IPS DF 6.9 (cell line): ENCODE results near the gene GRIA3.

ENCODE experiments used
- DNase-seq: peaks from one replicate; pipeline ENCODE4 v3.0.0-alpha.2; 2013; ENCODE audit warnings: low read depth, low spot score
- H3K27ac ChIP-seq: one replicate; pipeline ENCODE4 v1.5.1; 2013; ENCODE audit warnings: low read length, control low read depth
- H3K27me3 ChIP-seq: 2 replicates; pipeline ENCODE4 v1.6.1; 2013; ENCODE audit warnings: mild to moderate bottlenecking, low read length; ENCODE audit not compliant: control insufficient read depth, insufficient read depth
- H3K36me3 ChIP-seq: 2 replicates; pipeline ENCODE4 v1.6.1; 2013; ENCODE audit warnings: low read length; ENCODE audit not compliant: control insufficient read depth, insufficient read depth
- H3K4me1 ChIP-seq: 2 replicates; pipeline ENCODE4 v1.6.1; 2013; ENCODE audit warnings: low read length; ENCODE audit not compliant: control insufficient read depth, insufficient read depth
- H3K4me3 ChIP-seq: 2 replicates; pipeline ENCODE4 v1.5.1; 2013; ENCODE audit warnings: mild to moderate bottlenecking, low read length
- H3K9me3 ChIP-seq: 2 replicates; pipeline ENCODE4 v1.6.1; 2013; ENCODE audit warnings: low read length, inconsistent platforms; ENCODE audit not compliant: control insufficient read depth, insufficient read depth
- WGBS: extraction: QIAGEN DNeasy Blood & Tissue Kit; methylation state at CpG from one replicate; pipeline ENCODE4 v1.1.7; 2013; ENCODE audit warnings: mixed read lengths, missing lambda C conversion rate; ENCODE audit not compliant: insufficient read length, insufficient coverage; 5-methylcytosine and 5-hydroxymethylcytosine counted together

GRIA3 gene

GRCh38 chrX:123298026-123298425 lies 113.9 kb downstream of the GRIA3 start:
- Histone ChIP-seq H3K9me3 (no peaks in the 10 kb centered on the region), H3K27ac (no peak overlapping the region), H3K4me1 (no peaks in the 10 kb centered on the region), H3K36me3 (no peaks in the 10 kb centered on the region), H3K27me3 (no peaks in the 10 kb centered on the region), H3K4me3 (no peak overlapping the region)
- no CpG with 5 or more reads among the region's 1 CpG for WGBS
- no peak for DNase-seq

GRCh38 chrX:123303429-123303828 lies 119.4 kb downstream of the GRIA3 start:
- no peak for DNase-seq
- no CpG with 5 or more reads among the region's 2 CpGs for WGBS
- no peak overlapping the region for H3K27ac ChIP-seq

GRCh38 chrX:123308658-123309057 lies 124.6 kb downstream of the GRIA3 start:
- WGBS, result no CpG with 5 or more reads among the region's 5 CpGs
- Histone ChIP-seq H3K9me3 (no peaks in the 10 kb centered on the region), H3K4me3 (no peak overlapping the region), H3K4me1 (no peaks in the 10 kb centered on the region), H3K27me3 (no peaks in the 10 kb centered on the region), H3K36me3 (no peaks in the 10 kb centered on the region), H3K27ac (no peak overlapping the region)
- DNase-seq, result no peak

More at GRCh38 chrX:123303429-123303828, 119.4 kb downstream of the GRIA3 start:
- H3K27me3 ChIP-seq, result no peaks in the 10 kb centered on the region
- no peak overlapping the region for H3K4me3 ChIP-seq
- H3K4me1 ChIP-seq, result no peaks in the 10 kb centered on the region
- H3K9me3 ChIP-seq, result no peaks in the 10 kb centered on the region
- no peaks in the 10 kb centered on the region for H3K36me3 ChIP-seq

- Histone ChIP-seq H3K36me3 (no peaks in the 10 kb centered on the region), H3K27ac (no peak overlapping the region), H3K27me3 (no peaks in the 10 kb centered on the region), H3K9me3 (no peaks in the 10 kb centered on the region), H3K4me1 (no peaks in the 10 kb centered on the region), H3K4me3 (no peak overlapping the region)
- DNase-seq, result no peak
These were observed 126.0 kb downstream of the GRIA3 start for GRCh38 chrX:123310112-123310511.

- WGBS, result no CpG with 5 or more reads among the region's 1 CpG
- Histone ChIP-seq H3K27ac (no peak overlapping the region), H3K36me3 (no peaks in the 10 kb centered on the region), H3K4me1 (no peaks in the 10 kb centered on the region), H3K4me3 (no peak overlapping the region), H3K9me3 (no peaks in the 10 kb centered on the region), H3K27me3 (no peaks in the 10 kb centered on the region)
- DNase-seq, result no peak
These were observed 127.4 kb downstream of the GRIA3 start for GRCh38 chrX:123311486-123311885.

- Histone ChIP-seq H3K36me3 (no peaks in the 10 kb centered on the region), H3K4me3 (no peak overlapping the region), H3K27ac (no peak overlapping the region), H3K4me1 (no peaks in the 10 kb centered on the region), H3K9me3 (no peaks in the 10 kb centered on the region), H3K27me3 (no peaks in the 10 kb centered on the region)
- DNase-seq, result no peak
These were observed 129.4 kb downstream of the GRIA3 start for GRCh38 chrX:123313486-123313885.

- Histone ChIP-seq H3K4me1 (no peaks in the 10 kb centered on the region), H3K36me3 (no peaks in the 10 kb centered on the region), H3K27ac (no peak overlapping the region), H3K4me3 (no peak overlapping the region), H3K9me3 (no peaks in the 10 kb centered on the region), H3K27me3 (no peaks in the 10 kb centered on the region)
- no CpG with 5 or more reads among the region's 4 CpGs for WGBS
- DNase-seq, result no peak
These were observed 136.5 kb downstream of the GRIA3 start for GRCh38 chrX:123320622-123321021.

GRCh38 chrX:123322536-123322935 lies 138.5 kb downstream of the GRIA3 start:
- Histone ChIP-seq H3K36me3 (no peaks in the 10 kb centered on the region), H3K4me1 (no peaks in the 10 kb centered on the region), H3K4me3 (no peak overlapping the region), H3K27ac (no peak overlapping the region), H3K27me3 (no peaks in the 10 kb centered on the region), H3K9me3 (no peaks in the 10 kb centered on the region)
- DNase-seq, result no peak
- whole genome bisulfite sequencing, result no CpG with 5 or more reads among the region's 3 CpGs

- H3K27ac ChIP-seq, result no peak overlapping the region
- H3K27me3 ChIP-seq, result no peaks in the 10 kb centered on the region
- WGBS, result no CpG with 5 or more reads among the region's 5 CpGs
- no peaks in the 10 kb centered on the region for H3K36me3 ChIP-seq
- no peak overlapping the region for H3K4me3 ChIP-seq
- no peak for DNase-seq
- H3K4me1 ChIP-seq, result no peaks in the 10 kb centered on the region
- H3K9me3 ChIP-seq, result no peaks in the 10 kb centered on the region
These were observed 140.5 kb downstream of the GRIA3 start for GRCh38 chrX:123324625-123325024.

GRCh38 chrX:123330229-123330942 lies 146.3 kb downstream of the GRIA3 start:
- H3K9me3 ChIP-seq, result no peaks in the 10 kb centered on the region
- DNase-seq, result no peak
- H3K27me3 ChIP-seq, result no peaks in the 10 kb centered on the region
- no peaks in the 10 kb centered on the region for H3K36me3 ChIP-seq
- H3K27ac ChIP-seq, result no peak overlapping the region
- H3K4me1 ChIP-seq, result no peaks in the 10 kb centered on the region
- H3K4me3 ChIP-seq, result no peak overlapping the region

- Histone ChIP-seq H3K27ac (no peak overlapping the region), H3K4me1 (no peaks in the 10 kb centered on the region), H3K4me3 (no peak overlapping the region), H3K36me3 (no peaks in the 10 kb centered on the region), H3K9me3 (no peaks in the 10 kb centered on the region), H3K27me3 (no peaks in the 10 kb centered on the region)
- no peak for DNase-seq
These were observed 147.3 kb downstream of the GRIA3 start for GRCh38 chrX:123331349-123331748.
